Upper lobe of right lung (tissue), 1 donor: ENCODE results near the gene JUP. TPM values are rescaled to one million over a fixed set of nuclear protein-coding genes. Genes with fewer than 3 reads are reported as not detected.

Experiments
- ATAC-seq: fragments of 200-7000 bp; cut with Tn5 transposase; one replicate; pipeline ENCODE4 v1.9.1; 2020; ENCODE audit warnings: mild to moderate bottlenecking, moderate library complexity
- DNase-seq: peaks from one replicate; pipeline ENCODE4 v3.0.0-alpha.2; 2020
- H3K27ac ChIP-seq: fragments of 200-600 bp; one replicate; pipeline ENCODE4 v1.8.0; 2022
- H3K27me3 ChIP-seq: fragments of 200-600 bp; one replicate; pipeline ENCODE4 v1.8.0; 2022; ENCODE audit warnings: mild to moderate bottlenecking
- H3K36me3 ChIP-seq: fragments of 200-600 bp; one replicate; pipeline ENCODE4 v1.8.0; 2022
- H3K4me1 ChIP-seq: fragments of 200-600 bp; one replicate; pipeline ENCODE4 v1.8.0; 2022
- H3K4me3 ChIP-seq: fragments of 200-600 bp; one replicate; pipeline ENCODE4 v1.8.0; 2022; ENCODE audit warnings: mild to moderate bottlenecking
- H3K9me3 ChIP-seq: fragments of 200-600 bp; one replicate; pipeline ENCODE4 v1.8.0; 2022
- intact Hi-C: fragments of 100-400 bp; cut with DNase I; formaldehyde crosslinking; loops from one replicate; pipeline ENCODE4 v1.11.0; 2022
- total RNA-seq: library from RNA; stranded (reverse); fragmentation: NEBNext Ultra II Directional; extraction: Animal tissue kit (Norgen Biotek cat#: 25700); gene quantifications from one replicate; pipeline ENCODE4 v1.2.1, GENCODE V29; 2021
- TF ChIP-seq, protein P1 (sequence below): fragments of 200-600 bp; IDR thresholded peaks from one replicate; pipeline ENCODE4 v1.8.0; 2022; ENCODE audit warnings: antibody characterized with exemption
- donor health status: DM: no; HTN: yes; CAD: no; lungs with severe emphysema.

Gene JUP
- total RNA-seq, 1 donor from 2014 or later = 109 TPM

DNA sequence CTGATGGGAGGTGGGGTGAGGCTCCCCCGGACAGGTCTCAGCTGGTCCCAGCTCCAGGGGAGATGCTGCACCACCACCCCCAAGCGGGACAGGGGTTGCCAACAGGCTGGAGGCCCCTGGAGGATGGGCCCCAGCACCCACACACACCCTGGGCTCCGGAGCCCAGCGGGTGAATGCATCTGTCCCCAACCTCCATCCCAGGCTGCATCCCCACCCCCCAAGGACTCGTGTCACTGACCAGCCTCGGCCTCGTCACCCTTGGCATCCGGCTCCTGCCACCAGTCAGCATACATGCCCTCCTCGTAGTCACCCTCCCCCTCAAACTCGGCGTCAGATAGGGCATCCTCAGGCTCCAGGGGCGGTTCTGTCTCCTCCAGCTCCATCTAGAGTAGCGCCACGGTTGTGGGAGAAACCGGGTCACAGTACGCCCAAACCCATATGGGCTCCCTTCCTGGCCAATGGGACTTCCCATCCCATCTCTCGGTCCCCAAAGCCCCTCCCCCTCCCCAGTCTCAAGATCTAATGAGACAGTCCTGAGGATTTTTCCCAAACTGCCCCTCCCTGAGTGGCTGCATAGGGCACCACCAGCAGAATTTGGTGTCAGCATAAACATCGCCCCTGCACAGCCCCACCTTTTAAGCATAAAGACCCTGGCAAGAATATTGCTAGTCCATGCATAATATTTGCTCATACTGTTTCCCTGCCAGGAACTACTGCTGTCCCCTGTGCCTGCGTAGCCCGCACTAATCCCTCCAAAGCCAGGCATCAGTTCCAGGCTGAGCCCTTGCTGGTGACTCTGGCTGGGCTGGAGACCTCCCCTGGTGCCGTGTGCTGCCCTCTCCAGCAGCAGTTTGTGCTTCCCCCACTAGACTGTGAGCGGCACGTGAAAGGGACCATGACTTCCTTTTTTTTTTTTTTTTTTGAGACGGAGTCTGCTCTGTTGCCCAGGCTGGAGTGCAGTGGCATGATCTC is 16.8 kb upstream of the JUP start:
- TF ChIP-seq, protein P1, sequence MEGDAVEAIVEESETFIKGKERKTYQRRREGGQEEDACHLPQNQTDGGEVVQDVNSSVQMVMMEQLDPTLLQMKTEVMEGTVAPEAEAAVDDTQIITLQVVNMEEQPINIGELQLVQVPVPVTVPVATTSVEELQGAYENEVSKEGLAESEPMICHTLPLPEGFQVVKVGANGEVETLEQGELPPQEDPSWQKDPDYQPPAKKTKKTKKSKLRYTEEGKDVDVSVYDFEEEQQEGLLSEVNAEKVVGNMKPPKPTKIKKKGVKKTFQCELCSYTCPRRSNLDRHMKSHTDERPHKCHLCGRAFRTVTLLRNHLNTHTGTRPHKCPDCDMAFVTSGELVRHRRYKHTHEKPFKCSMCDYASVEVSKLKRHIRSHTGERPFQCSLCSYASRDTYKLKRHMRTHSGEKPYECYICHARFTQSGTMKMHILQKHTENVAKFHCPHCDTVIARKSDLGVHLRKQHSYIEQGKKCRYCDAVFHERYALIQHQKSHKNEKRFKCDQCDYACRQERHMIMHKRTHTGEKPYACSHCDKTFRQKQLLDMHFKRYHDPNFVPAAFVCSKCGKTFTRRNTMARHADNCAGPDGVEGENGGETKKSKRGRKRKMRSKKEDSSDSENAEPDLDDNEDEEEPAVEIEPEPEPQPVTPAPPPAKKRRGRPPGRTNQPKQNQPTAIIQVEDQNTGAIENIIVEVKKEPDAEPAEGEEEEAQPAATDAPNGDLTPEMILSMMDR = no peak
- peaks cover 10% of the 10 kb centered on the region for H3K4me1 ChIP-seq
- H3K9me3 ChIP-seq = no peaks in the 10 kb centered on the region
- no peak overlapping the region for H3K4me3 ChIP-seq
- intact Hi-C loops = no loop called here
- H3K27ac ChIP-seq = no peak overlapping the region
- ATAC-seq (no peak), DNase-seq (no peak)
- no peaks in the 10 kb centered on the region for H3K27me3 ChIP-seq
- H3K36me3 ChIP-seq = no peaks in the 10 kb centered on the region

DNA sequence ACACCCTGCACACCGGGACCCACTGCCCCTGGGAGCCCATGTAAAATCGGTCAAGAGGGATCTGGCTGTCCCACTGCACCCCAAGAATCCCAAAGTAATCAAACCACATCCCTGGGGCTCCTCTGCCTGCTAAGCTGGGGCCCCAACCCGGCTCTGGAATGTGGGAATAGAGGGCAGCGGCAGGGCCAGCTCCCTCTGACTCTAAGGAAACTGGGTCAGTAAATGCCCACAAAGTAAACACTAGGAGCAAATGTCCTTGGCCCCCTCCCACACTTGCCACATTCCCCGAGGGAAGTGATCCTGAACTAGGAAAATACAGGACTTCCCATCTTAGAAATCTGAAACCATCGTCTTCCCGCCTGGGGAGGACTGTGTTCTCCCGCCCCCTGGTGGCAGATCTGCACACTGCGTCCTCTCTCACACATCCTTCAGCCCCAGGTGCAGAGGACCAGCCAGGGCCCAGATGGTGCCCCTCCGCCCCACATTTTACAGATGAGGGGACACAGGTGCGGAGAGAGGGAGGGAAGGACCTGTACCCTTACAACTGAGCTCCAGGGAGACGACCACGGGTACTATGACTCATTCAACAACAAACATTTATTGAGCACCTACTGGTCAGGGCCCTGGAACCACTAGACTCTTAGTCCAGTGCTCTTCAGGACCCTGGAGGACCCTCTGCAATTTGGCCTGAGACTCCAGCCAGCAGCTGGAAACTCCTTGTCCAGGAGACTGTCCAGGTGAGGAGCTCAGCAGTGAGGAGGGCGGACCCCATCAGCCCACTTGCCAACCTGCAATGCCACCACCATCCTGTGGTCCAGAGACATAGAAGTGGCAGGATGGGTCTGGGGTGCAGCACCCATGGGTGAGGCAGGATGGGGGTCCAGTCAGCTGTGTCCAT is 15.1 kb upstream of the JUP start:
- Histone ChIP-seq H3K27ac (peak overlapping the region; percentile 18), H3K36me3 (no peaks in the 10 kb centered on the region), H3K27me3 (no peaks in the 10 kb centered on the region), H3K4me3 (no peak overlapping the region), H3K4me1 (peaks cover 10% of the 10 kb centered on the region), H3K9me3 (no peaks in the 10 kb centered on the region)
- DNase-seq (peak; percentile 89), ATAC-seq (peak; percentile 87)
- intact Hi-C loops = loop anchor here (2.0 kb wide), 1 partner anchor 63 kb away; no protein-coding TSS in a partner anchor
- TF ChIP-seq, protein P1 = peak; percentile 98

DNA sequence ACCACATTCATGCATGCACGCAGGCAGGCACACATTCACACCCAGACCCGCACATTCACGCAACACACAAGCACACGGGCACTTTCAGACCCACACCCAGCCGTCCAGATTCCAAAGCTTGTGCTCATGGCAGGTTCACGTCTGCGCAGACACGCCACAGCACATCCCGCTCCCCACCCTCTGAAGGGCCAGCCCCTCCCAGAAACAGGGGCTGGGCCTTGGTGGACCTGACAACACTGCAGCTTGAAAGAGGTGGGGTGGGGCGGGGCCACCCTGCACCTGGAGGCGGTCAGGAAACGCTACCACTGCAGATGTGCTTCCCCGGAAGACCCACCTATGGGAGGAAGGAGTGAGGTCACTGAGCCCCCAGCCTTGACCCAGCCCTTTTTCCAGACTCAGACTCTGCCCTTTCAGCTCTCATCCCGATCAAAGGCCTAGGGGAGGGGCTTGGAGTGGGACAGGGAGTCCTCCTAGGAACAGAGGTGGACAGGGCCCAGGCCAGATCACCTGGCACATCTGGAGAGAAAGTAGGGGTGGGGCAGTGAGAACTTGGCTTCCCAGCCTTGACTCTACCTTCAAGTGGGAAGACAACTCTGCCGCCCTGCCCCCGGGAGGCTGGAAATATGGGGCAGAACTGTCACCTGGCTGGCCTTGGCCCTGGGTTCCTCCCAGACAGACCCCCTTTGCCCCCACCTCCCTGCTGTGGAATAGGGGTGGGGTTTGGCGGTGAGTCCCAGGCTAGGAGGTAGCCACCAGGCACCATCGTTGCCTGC is 14.3 kb upstream of the JUP start:
- peak; percentile 88 for ATAC-seq
- peak overlapping the region; percentile 18 for H3K27ac ChIP-seq
- no peaks in the 10 kb centered on the region for H3K27me3 ChIP-seq
- TF ChIP-seq, protein P1 = no peak
- H3K4me1 ChIP-seq = peaks cover 10% of the 10 kb centered on the region
- peak; percentile 78 for DNase-seq
- no peaks in the 10 kb centered on the region for H3K36me3 ChIP-seq
- intact Hi-C loops = loop anchor here (2.0 kb wide), 1 partner anchor 62 kb away; no protein-coding TSS in a partner anchor
- no peaks in the 10 kb centered on the region for H3K9me3 ChIP-seq
- no peak overlapping the region for H3K4me3 ChIP-seq

DNA sequence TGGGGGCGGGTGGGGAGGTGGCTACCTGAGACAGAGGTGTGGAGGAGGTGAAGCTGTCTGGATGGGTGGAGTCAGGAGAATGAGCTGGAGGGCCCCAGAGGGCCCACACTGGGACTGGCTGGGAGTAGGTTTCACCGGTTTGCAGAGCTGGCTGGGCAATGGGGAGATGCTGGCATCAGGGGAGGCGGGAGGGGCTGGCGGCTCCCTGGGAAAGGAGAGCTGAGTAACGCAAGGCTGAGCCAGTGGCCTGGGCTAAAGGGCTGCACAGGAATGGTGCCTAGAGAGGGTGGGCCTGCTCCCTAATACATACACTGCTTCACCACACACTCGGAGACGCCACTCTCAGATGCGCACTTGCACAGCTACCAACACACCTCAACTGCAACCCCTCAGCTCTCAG is 12.9 kb upstream of the JUP start:
- TF ChIP-seq, protein P1 = no peak
- Histone ChIP-seq H3K27ac (no peak overlapping the region), H3K4me3 (no peak overlapping the region), H3K27me3 (no peaks in the 10 kb centered on the region), H3K36me3 (no peaks in the 10 kb centered on the region), H3K4me1 (peaks cover 12% of the 10 kb centered on the region), H3K9me3 (no peaks in the 10 kb centered on the region)
- DNase-seq = no peak
- intact Hi-C loops = no loop called here
- ATAC-seq = no peak

DNA sequence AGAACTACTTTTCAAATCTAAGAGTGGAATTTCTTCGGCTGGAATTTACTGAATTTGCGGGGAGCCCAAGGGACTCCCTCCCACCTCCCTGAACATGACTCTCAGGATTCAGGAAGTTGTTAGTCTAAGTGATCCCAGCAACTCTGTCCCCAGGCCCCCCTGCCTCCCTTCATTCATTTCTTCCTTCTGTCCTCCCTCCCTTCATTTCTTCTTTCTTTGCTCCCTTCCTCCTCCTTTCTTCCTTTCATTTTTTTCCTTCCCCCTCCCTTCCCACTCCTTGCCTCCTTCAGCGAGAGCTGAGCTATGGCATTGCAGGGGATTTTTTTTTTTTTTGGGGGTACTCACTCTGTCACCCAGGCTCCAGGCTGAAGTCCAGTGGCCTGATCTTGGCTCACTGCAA is 10.9 kb upstream of the JUP start:
- H3K4me3 ChIP-seq = no peak overlapping the region
- no peaks in the 10 kb centered on the region for H3K9me3 ChIP-seq
- TF ChIP-seq, protein P1 = no peak
- H3K36me3 ChIP-seq = no peaks in the 10 kb centered on the region
- no peak overlapping the region for H3K27ac ChIP-seq
- DNase-seq (no peak), ATAC-seq (no peak)
- H3K27me3 ChIP-seq = no peaks in the 10 kb centered on the region
- peaks cover 32% of the 10 kb centered on the region for H3K4me1 ChIP-seq
- intact Hi-C loops = no loop called here
